Measurements from ENCODE around the gene NPEPL1.

- TF ChIP-seq CTCF (IDR thresholded peaks at IDR 0.05): no peak
- TF ChIP-seq EP300 (IDR thresholded peaks at IDR 0.05): no peak
- no peak for TF ChIP-seq POLR2A (IDR thresholded peaks at IDR 0.05)
- no peak for TF ChIP-seq POLR2AphosphoS5 (IDR thresholded peaks at IDR 0.05)
Observed at GRCh38 chr20:58747211-58747610, 54.6 kb downstream of the NPEPL1 start.
